H9 (cell line): ENCODE results near the gene CHSY3. TPM values are rescaled to one million over a fixed set of nuclear protein-coding genes. Genes with fewer than 3 reads are reported as not detected.

ENCODE experiments used
- DNase-seq: peaks from one replicate; pipeline ENCODE4 v3.0.0-alpha.2; 2017
- H2AFZ ChIP-seq: one replicate; pipeline ENCODE4 v1.6.1; 2013; ENCODE audit warnings: mild to moderate bottlenecking, low read length, control low read depth, moderate library complexity
- H2AK5ac ChIP-seq: 2 replicates; pipeline ENCODE4 v1.6.1; 2013; ENCODE audit warnings: low read length, control low read depth, mixed read lengths; ENCODE audit not compliant: insufficient read length
- H2BK120ac ChIP-seq: one replicate; pipeline ENCODE4 v1.6.1; 2013; ENCODE audit warnings: low read depth, mild to moderate bottlenecking, low read length, control low read depth, inconsistent platforms; ENCODE audit not compliant: poor library complexity, severe bottlenecking
- H2BK12ac ChIP-seq: 2 replicates; pipeline ENCODE4 v1.6.1; 2013; ENCODE audit warnings: low read length, control low read depth, mixed read lengths, low read depth; ENCODE audit not compliant: insufficient read length
- H2BK15ac ChIP-seq: 2 replicates; pipeline ENCODE4 v1.6.1; 2013; ENCODE audit warnings: low read depth, low read length, control low read depth
- H2BK20ac ChIP-seq: one replicate; pipeline ENCODE4 v1.6.1; 2013; ENCODE audit warnings: low read depth, mild to moderate bottlenecking, low read length, control low read depth, inconsistent platforms; ENCODE audit not compliant: poor library complexity, severe bottlenecking
- H2BK5ac ChIP-seq: 2 replicates; pipeline ENCODE4 v1.6.1; 2013; ENCODE audit warnings: low read length, control low read depth, mixed read lengths; ENCODE audit not compliant: insufficient read length
- H3K14ac ChIP-seq: 2 replicates; pipeline ENCODE4 v1.6.1; 2013; ENCODE audit warnings: low read length, control low read depth; ENCODE audit not compliant: insufficient read depth
- H3K18ac ChIP-seq: 2 replicates; pipeline ENCODE4 v1.6.1; 2013; ENCODE audit warnings: low read depth, mild to moderate bottlenecking, mixed read lengths, low read length, control low read depth; ENCODE audit not compliant: insufficient read length
- H3K23ac ChIP-seq: 2 replicates; pipeline ENCODE4 v1.6.1; 2013; ENCODE audit warnings: low read length, control low read depth, mixed read lengths, low read depth; ENCODE audit not compliant: insufficient read length
- H3K23me2 ChIP-seq: 2 replicates; pipeline ENCODE4 v1.6.1; 2013; ENCODE audit warnings: low read depth, mild to moderate bottlenecking, mixed read lengths, low read length, control low read depth; ENCODE audit not compliant: insufficient read length, poor library complexity, severe bottlenecking
- H3K27ac ChIP-seq: 2 replicates; pipeline ENCODE4 v1.5.1; 2013; ENCODE audit warnings: low read length, control low read depth, mixed read lengths, low read depth; ENCODE audit not compliant: insufficient read length
- H3K27me3 ChIP-seq: 2 replicates; pipeline ENCODE4 v1.6.1; 2013; ENCODE audit warnings: low read length, control low read depth, inconsistent platforms; ENCODE audit not compliant: insufficient read depth
- H3K4ac ChIP-seq: 2 replicates; pipeline ENCODE4 v1.6.1; 2013; ENCODE audit warnings: low read depth, mild to moderate bottlenecking, control low read depth, inconsistent platforms, low read length, moderate library complexity
- H3K4me1 ChIP-seq: 2 replicates; pipeline ENCODE4 v1.6.1; 2013; ENCODE audit warnings: low read length, control low read depth, inconsistent platforms; ENCODE audit not compliant: insufficient read depth
- H3K4me2 ChIP-seq: 2 replicates; pipeline ENCODE4 v1.6.1; 2013; ENCODE audit warnings: low read length, control low read depth, mixed read lengths; ENCODE audit not compliant: insufficient read length, insufficient read depth
- H3K56ac ChIP-seq: 2 replicates; pipeline ENCODE4 v1.6.1; 2013; ENCODE audit warnings: low read depth, mild to moderate bottlenecking, mixed read lengths, low read length, control low read depth; ENCODE audit not compliant: insufficient read length
- H3K79me1 ChIP-seq: 2 replicates; pipeline ENCODE4 v1.6.1; 2013; ENCODE audit warnings: low read depth, mild to moderate bottlenecking, moderate library complexity, low read length, control low read depth, inconsistent platforms; ENCODE audit not compliant: insufficient read depth, poor library complexity, severe bottlenecking
- H3K79me2 ChIP-seq: 2 replicates; pipeline ENCODE4 v1.6.1; 2013; ENCODE audit warnings: low read length, control low read depth, inconsistent platforms; ENCODE audit not compliant: insufficient read depth
- H3K9ac ChIP-seq: 2 replicates; pipeline ENCODE4 v1.6.1; 2013; ENCODE audit warnings: low read length, control low read depth, mixed read lengths; ENCODE audit not compliant: insufficient read length; ENCODE audit errors: extremely low read depth
- H3K9me3 ChIP-seq: one replicate; pipeline ENCODE4 v1.6.1; 2013; ENCODE audit warnings: low read depth, low read length, inconsistent platforms; ENCODE audit not compliant: control insufficient read depth
- H3T11ph ChIP-seq: one replicate; pipeline ENCODE4 v1.6.1; 2013; ENCODE audit warnings: mild to moderate bottlenecking, low read length, control low read depth, inconsistent platforms
- H4K20me1 ChIP-seq: one replicate; pipeline ENCODE4 v1.6.1; 2013; ENCODE audit not compliant: control insufficient read depth, insufficient read length, insufficient read depth
- H4K5ac ChIP-seq: 2 replicates; pipeline ENCODE4 v1.6.1; 2013; ENCODE audit warnings: low read depth, mild to moderate bottlenecking, mixed read lengths, low read length, control low read depth; ENCODE audit not compliant: insufficient read length
- H4K8ac ChIP-seq: replicated peaks from 2 replicates; pipeline ENCODE4 v1.6.1; 2013; ENCODE audit warnings: low read length, control low read depth, mixed read lengths, low read depth; ENCODE audit not compliant: insufficient read length
- H4K91ac ChIP-seq: 2 replicates; pipeline ENCODE4 v1.6.1; 2013; ENCODE audit warnings: low read depth, mild to moderate bottlenecking, moderate library complexity, mixed read lengths, low read length, control low read depth; ENCODE audit not compliant: insufficient read length
- H3K27ac Mint-ChIP-seq, 3 experiments: 2 replicates in 2 of 3; 3 replicates in 1 of 3; pipeline ENCODE4 v1.8.0; 2020 to 2021; ENCODE audit warnings: mixed read lengths in 3 of 3, mild to moderate bottlenecking in 1 of 3, moderate library complexity in 1 of 3
- H3K27me3 Mint-ChIP-seq: 2 replicates; pipeline ENCODE4 v1.8.0; 2021; ENCODE audit warnings: low read depth, mild to moderate bottlenecking, moderate library complexity, mixed read lengths
- H3K36me3 Mint-ChIP-seq, 3 experiments: 2 replicates in 2 of 3; 3 replicates in 1 of 3; pipeline ENCODE4 v1.8.0; 2020 to 2021; ENCODE audit warnings: low read depth in 3 of 3, mixed read lengths in 3 of 3; ENCODE audit not compliant: insufficient read depth in 1 of 3
- H3K4me1 Mint-ChIP-seq, 2 experiments: 2 replicates each; pipeline ENCODE4 v1.8.0; 2020; ENCODE audit warnings: mixed read lengths in 2 of 2
- H3K4me3 Mint-ChIP-seq, 2 experiments: 2 replicates in 1 of 2; 3 replicates in 1 of 2; pipeline ENCODE4 v1.8.0; 2020 to 2021; ENCODE audit warnings: mild to moderate bottlenecking in 2 of 2, mixed read lengths in 2 of 2, moderate library complexity in 1 of 2
- H3K9me3 Mint-ChIP-seq, 2 experiments: 2 replicates in 1 of 2; 3 replicates in 1 of 2; pipeline ENCODE4 v1.8.0; 2020; ENCODE audit warnings: mild to moderate bottlenecking in 2 of 2, mixed read lengths in 2 of 2, moderate library complexity in 1 of 2
- CTCF ChIP-seq: fragments of 200-600 bp; sonication (generic); conservative IDR thresholded peaks from 3 replicates; pipeline ENCODE4 v1.8.0; 2021; ENCODE audit warnings: antibody characterized with exemption, mild to moderate bottlenecking
- WGBS: extraction: QIAGEN DNeasy Blood & Tissue Kit; methylation state at CpG from one replicate; pipeline ENCODE4 v1.1.7; 2013; ENCODE audit warnings: missing lambda C conversion rate, low lambda C conversion rate, mixed read lengths; ENCODE audit not compliant: insufficient read length; ENCODE audit errors: extremely low coverage; 5-methylcytosine and 5-hydroxymethylcytosine counted together
- total RNA-seq: library from RNA; stranded (reverse); gene quantifications from 2 replicates; pipeline ENCODE4 v1.2.1, GENCODE V29; 2021

Gene CHSY3
- total RNA-seq, 1 experiment from 2014 or later: 0.37 TPM

- no peak for TF ChIP-seq CTCF
- no peak overlapping the region for H2BK5ac ChIP-seq
- H3K4ac ChIP-seq: no peak overlapping the region
- no peak overlapping the region for H3K9ac ChIP-seq
- peaks cover 0 to 12% of the 10 kb centered on the region in 2 experiments; a peak in 1 of 4 replicates for H3K4me1 Mint-ChIP-seq
- no peak overlapping the region for H3T11ph ChIP-seq
- no peak overlapping the region for H4K8ac ChIP-seq
- no peak for DNase-seq
- H2BK20ac ChIP-seq: no peak overlapping the region
- no peak overlapping the region for H4K5ac ChIP-seq
- H2BK12ac ChIP-seq: no peak overlapping the region
- H3K27ac ChIP-seq: no peak overlapping the region
- no peak overlapping the region for H4K91ac ChIP-seq
- no peaks in the 10 kb centered on the region for H3K27me3 Mint-ChIP-seq
- no CpG with 5 or more reads among the region's 8 CpGs for WGBS
- no peak overlapping the region for H2AK5ac ChIP-seq
- H3K9me3 Mint-ChIP-seq: peaks cover 0 to under 1% of the 10 kb centered on the region in 2 experiments; a peak in 1 of 5 replicates
- H4K20me1 ChIP-seq: no peaks in the 10 kb centered on the region
- no peaks in the 10 kb centered on the region for H3K4me1 ChIP-seq
- no peaks in the 10 kb centered on the region; a peak in 3 of 7 replicates for H3K36me3 Mint-ChIP-seq
- no peaks in the 10 kb centered on the region for H3K79me1 ChIP-seq
- no peaks in the 10 kb centered on the region for H3K27me3 ChIP-seq
- no peaks in the 10 kb centered on the region for H3K23me2 ChIP-seq
- no peak overlapping the region for H2BK120ac ChIP-seq
- no peak overlapping the region for H2BK15ac ChIP-seq
- H3K4me2 ChIP-seq: no peak overlapping the region
- H3K79me2 ChIP-seq: no peaks in the 10 kb centered on the region
- no peak overlapping the region for H3K23ac ChIP-seq
- no peak overlapping the region for H3K18ac ChIP-seq
- H3K14ac ChIP-seq: no peak overlapping the region
- H3K9me3 ChIP-seq: no peaks in the 10 kb centered on the region
- H2AFZ ChIP-seq: no peak overlapping the region
- H3K27ac Mint-ChIP-seq: no peak overlapping the region; a peak in 1 of 7 replicates
- no peak overlapping the region for H3K56ac ChIP-seq
- no peak overlapping the region for H3K4me3 Mint-ChIP-seq
These were observed 186.5 kb downstream of the CHSY3 start for GRCh38 chr5:130090569-130091270.
